IPS-18a (cell line): Measurements from ENCODE around the gene MMD.
"Not testable (repeated sequence)": the region's sequence is repeated elsewhere in the genome, so short reads cannot be mapped to it uniquely, and the experiment has no call there.

Source experiments
- H3K27ac ChIP-seq: one replicate; pipeline ENCODE4 v1.5.1; 2013; ENCODE audit warnings: low read length
- H3K27me3 ChIP-seq: one replicate; pipeline ENCODE4 v1.6.1; 2013; ENCODE audit warnings: mild to moderate bottlenecking, low read length; ENCODE audit not compliant: control insufficient read depth, insufficient read depth
- H3K36me3 ChIP-seq: one replicate; pipeline ENCODE4 v1.6.1; 2013; ENCODE audit warnings: low read depth, low read length; ENCODE audit not compliant: control insufficient read depth
- H3K4me1 ChIP-seq: one replicate; pipeline ENCODE4 v1.6.1; 2013; ENCODE audit warnings: low read depth, low read length; ENCODE audit not compliant: control insufficient read depth
- H3K4me3 ChIP-seq: one replicate; pipeline ENCODE4 v1.5.1; 2013; ENCODE audit warnings: low read length
- H3K9ac ChIP-seq: one replicate; pipeline ENCODE4 v1.6.1; 2013; ENCODE audit warnings: mild to moderate bottlenecking, low read length, moderate library complexity
- H3K9me3 ChIP-seq: one replicate; pipeline ENCODE4 v1.6.1; 2013; ENCODE audit warnings: low read depth, low read length; ENCODE audit not compliant: control insufficient read depth

Gene MMD

GRCh38 chr17:55407641-55408566, 13.7 kb downstream of the MMD start:
- Histone ChIP-seq H3K27ac (no peak overlapping the region), H3K9ac (no peak overlapping the region), H3K4me1 (no peaks in the 10 kb centered on the region), H3K9me3 (no peaks in the 10 kb centered on the region), H3K4me3 (no peak overlapping the region), H3K36me3 (peaks cover 82% of the 10 kb centered on the region), H3K27me3 (no peaks in the 10 kb centered on the region)

GRCh38 chr17:55405600-55405999, 16.0 kb downstream of the MMD start:
- Histone ChIP-seq H3K4me1 (no peaks in the 10 kb centered on the region), H3K27me3 (no peaks in the 10 kb centered on the region), H3K9me3 (no peaks in the 10 kb centered on the region), H3K27ac (no peak overlapping the region), H3K4me3 (no peak overlapping the region), H3K36me3 (peaks cover 73% of the 10 kb centered on the region), H3K9ac (no peak overlapping the region)

- H3K36me3 ChIP-seq, result peaks cover 69% of the 10 kb centered on the region
- H3K27me3 ChIP-seq, result not testable (repeated sequence)
Observed at GRCh38 chr17:55404197-55404596, 17.4 kb downstream of the MMD start.

GRCh38 chr17:55402374-55402773, 19.3 kb downstream of the MMD start:
- no peaks in the 10 kb centered on the region for H3K4me1 ChIP-seq

More at GRCh38 chr17:55404197-55404596, 17.4 kb downstream of the MMD start:
- not testable (repeated sequence) for H3K4me3 ChIP-seq, H3K9ac ChIP-seq, H3K27ac ChIP-seq, H3K9me3 ChIP-seq, H3K4me1 ChIP-seq

GRCh38 chr17:55398689-55399088, 22.9 kb downstream of the MMD start:
- Histone ChIP-seq H3K9ac (no peak overlapping the region), H3K27ac (no peak overlapping the region), H3K9me3 (no peaks in the 10 kb centered on the region), H3K4me3 (no peak overlapping the region), H3K27me3 (no peaks in the 10 kb centered on the region), H3K36me3 (peaks cover 54% of the 10 kb centered on the region), H3K4me1 (no peaks in the 10 kb centered on the region)

More at GRCh38 chr17:55402374-55402773, 19.3 kb downstream of the MMD start:
- H3K36me3 ChIP-seq, result peaks cover 60% of the 10 kb centered on the region
- no peaks in the 10 kb centered on the region for H3K27me3 ChIP-seq
- H3K9ac ChIP-seq, result no peak overlapping the region
- H3K9me3 ChIP-seq, result no peaks in the 10 kb centered on the region
- no peak overlapping the region for H3K27ac ChIP-seq
- H3K4me3 ChIP-seq, result no peak overlapping the region

- H3K9ac ChIP-seq, result no peak overlapping the region
- H3K4me1 ChIP-seq, result no peaks in the 10 kb centered on the region
- H3K36me3 ChIP-seq, result peaks cover 42% of the 10 kb centered on the region
Observed at GRCh38 chr17:55395803-55396505, 25.7 kb downstream of the MMD start.

GRCh38 chr17:55394357-55395021, 27.1 kb downstream of the MMD start:
- Histone ChIP-seq H3K27me3 (no peaks in the 10 kb centered on the region), H3K9ac (no peak overlapping the region), H3K4me3 (no peak overlapping the region), H3K9me3 (no peaks in the 10 kb centered on the region), H3K27ac (no peak overlapping the region), H3K36me3 (peaks cover 31% of the 10 kb centered on the region), H3K4me1 (no peaks in the 10 kb centered on the region)

More at GRCh38 chr17:55395803-55396505, 25.7 kb downstream of the MMD start:
- H3K9me3 ChIP-seq, result no peaks in the 10 kb centered on the region
- H3K27me3 ChIP-seq, result no peaks in the 10 kb centered on the region
- no peak overlapping the region for H3K27ac ChIP-seq
- no peak overlapping the region for H3K4me3 ChIP-seq

- H3K27ac ChIP-seq, result no peak overlapping the region
- no peak overlapping the region for H3K4me3 ChIP-seq
- H3K9me3 ChIP-seq, result no peaks in the 10 kb centered on the region
- H3K9ac ChIP-seq, result no peak overlapping the region
- H3K27me3 ChIP-seq, result no peaks in the 10 kb centered on the region
- peaks cover 20% of the 10 kb centered on the region for H3K36me3 ChIP-seq
- no peaks in the 10 kb centered on the region for H3K4me1 ChIP-seq
Observed at GRCh38 chr17:55391764-55392467, 29.7 kb downstream of the MMD start.

- Histone ChIP-seq H3K9me3 (no peaks in the 10 kb centered on the region), H3K36me3 (peaks cover 18% of the 10 kb centered on the region)
Observed at GRCh38 chr17:55391244-55391757, 30.3 kb downstream of the MMD start.

GRCh38 chr17:55390364-55390977, 31.2 kb downstream of the MMD start:
- Histone ChIP-seq H3K27ac (no peak overlapping the region), H3K9me3 (no peaks in the 10 kb centered on the region), H3K4me3 (no peak overlapping the region), H3K27me3 (no peaks in the 10 kb centered on the region), H3K36me3 (peaks cover 16% of the 10 kb centered on the region), H3K4me1 (no peaks in the 10 kb centered on the region), H3K9ac (no peak overlapping the region)

More at GRCh38 chr17:55391244-55391757, 30.3 kb downstream of the MMD start:
- Histone ChIP-seq H3K27ac (no peak overlapping the region), H3K4me3 (no peak overlapping the region), H3K4me1 (no peaks in the 10 kb centered on the region), H3K9ac (no peak overlapping the region), H3K27me3 (no peaks in the 10 kb centered on the region)
